NCI-H1417 (cell line): ENCODE results near the gene CYP2B6.
"Not testable (repeated sequence)": the region's sequence is repeated elsewhere in the genome, so short reads cannot be mapped to it uniquely, and the experiment has no call there.

Source experiments
- DNase-seq, 3 experiments: peaks; one replicate each; lab custom pipeline; 2025; lab: John Stamatoyannopoulos, UW

CYP2B6 gene

GRCh38 chr19:40980743-40981442 is 10.2 kb upstream of the CYP2B6 start:
- not testable (repeated sequence) for DNase-seq

GRCh38 chr19:40981591-40981990 is 9.5 kb upstream of the CYP2B6 start:
- no peak for DNase-seq

GRCh38 chr19:40982594-40983101 is 8.4 kb upstream of the CYP2B6 start:
- DNase-seq: no peak

GRCh38 chr19:40989453-40989852 is 1.6 kb upstream of the CYP2B6 start:
- no peak for DNase-seq

- DNase-seq: no peak
Observed at GRCh38 chr19:40995355-40995754, 4.3 kb downstream of the CYP2B6 start.

GRCh38 chr19:40999018-40999417 is 7.9 kb downstream of the CYP2B6 start:
- DNase-seq: not testable (repeated sequence)

GRCh38 chr19:41000310-41000737 is 9.2 kb downstream of the CYP2B6 start:
- DNase-seq: no peak

- no peak for DNase-seq
Observed at GRCh38 chr19:41001243-41001971, 10.3 kb downstream of the CYP2B6 start.

GRCh38 chr19:41003656-41004055 is 12.6 kb downstream of the CYP2B6 start:
- not testable (repeated sequence) for DNase-seq

GRCh38 chr19:41009700-41010235 is 18.7 kb downstream of the CYP2B6 start:
- DNase-seq: no peak

GRCh38 chr19:41013359-41013758 is 22.3 kb downstream of the CYP2B6 start:
- DNase-seq: no peak

- DNase-seq: no peak
Observed at GRCh38 chr19:41014643-41015042, 23.6 kb downstream of the CYP2B6 start.

GRCh38 chr19:41016488-41017071 is 25.5 kb downstream of the CYP2B6 start:
- no peak for DNase-seq

GRCh38 chr19:41018736-41019290 is 27.7 kb downstream of the CYP2B6 start:
- no peak for DNase-seq

- DNase-seq: no peak
Observed at GRCh38 chr19:41019346-41019745, 28.3 kb downstream of the CYP2B6 start.

- DNase-seq: no peak
Observed at GRCh38 chr19:41023193-41023592, 32.1 kb downstream of the CYP2B6 start.

- no peak for DNase-seq
Observed at GRCh38 chr19:41025411-41025810, 34.3 kb downstream of the CYP2B6 start.

GRCh38 chr19:41025871-41026270 is 34.8 kb downstream of the CYP2B6 start:
- DNase-seq: no peak

GRCh38 chr19:41027273-41027967 is 36.3 kb downstream of the CYP2B6 start:
- no peak for DNase-seq

- no peak for DNase-seq
Observed at GRCh38 chr19:41029524-41030432, 38.7 kb downstream of the CYP2B6 start.

GRCh38 chr19:41030651-41031050 is 39.6 kb downstream of the CYP2B6 start:
- no peak for DNase-seq
